ENCODE results near the gene PSG4.
"Not testable (repeated sequence)": the region's sequence is repeated elsewhere in the genome, so short reads cannot be mapped to it uniquely, and the experiment has no call there.

PSG4 gene

GRCh38 chr19:43205471-43206105, at the start of gene PSG4:
PSG4 (minus strand) TSS chr19:43205638; CDS start chr19:43205536, 102 bp downstream.
- DNase-seq (ENCODE audit: low read depth); in situ Hi-C loops (cut with HindIII; ENCODE audit: low sequenced_read_pairs); H3K4me3 ChIP-seq (ENCODE audit: low read depth, low read length): not testable (repeated sequence)

GRCh38 chr19:43251428-43251827, 46.0 kb upstream of the PSG4 start:
- H3K4me3 ChIP-seq (ENCODE audit: low read depth, low read length); DNase-seq (ENCODE audit: low read depth); in situ Hi-C loops (cut with HindIII; ENCODE audit: low sequenced_read_pairs): not testable (repeated sequence)

- in situ Hi-C loops (cut with HindIII; ENCODE audit: low sequenced_read_pairs); DNase-seq (ENCODE audit: low read depth); H3K4me3 ChIP-seq (ENCODE audit: low read depth, low read length): not testable (repeated sequence)
Observed at GRCh38 chr19:43250296-43250695, 44.9 kb upstream of the PSG4 start.

- in situ Hi-C loops (cut with HindIII; ENCODE audit: low sequenced_read_pairs); DNase-seq (ENCODE audit: low read depth); H3K4me3 ChIP-seq (ENCODE audit: low read depth, low read length): not testable (repeated sequence)
Observed at GRCh38 chr19:43248635-43249002, 43.2 kb upstream of the PSG4 start.

GRCh38 chr19:43247243-43247880, 41.9 kb upstream of the PSG4 start:
- in situ Hi-C loops (cut with HindIII; ENCODE audit: low sequenced_read_pairs); H3K4me3 ChIP-seq (ENCODE audit: low read depth, low read length); DNase-seq (ENCODE audit: low read depth): not testable (repeated sequence)

GRCh38 chr19:43245848-43246247, 40.4 kb upstream of the PSG4 start:
- in situ Hi-C loops (cut with HindIII; ENCODE audit: low sequenced_read_pairs); DNase-seq (ENCODE audit: low read depth): not testable (repeated sequence)

GRCh38 chr19:43242211-43242610, 36.8 kb upstream of the PSG4 start:
- H3K4me3 ChIP-seq (ENCODE audit: low read depth, low read length); in situ Hi-C loops (cut with HindIII; ENCODE audit: low sequenced_read_pairs); DNase-seq (ENCODE audit: low read depth): not testable (repeated sequence)

More at GRCh38 chr19:43245848-43246247, 40.4 kb upstream of the PSG4 start:
- H3K4me3 ChIP-seq (ENCODE audit: low read depth, low read length), result not testable (repeated sequence)

- H3K4me3 ChIP-seq (ENCODE audit: low read depth, low read length); in situ Hi-C loops (cut with HindIII; ENCODE audit: low sequenced_read_pairs); DNase-seq (ENCODE audit: low read depth): not testable (repeated sequence)
Observed at GRCh38 chr19:43238213-43238612, 32.8 kb upstream of the PSG4 start.

GRCh38 chr19:43235686-43236085, 30.2 kb upstream of the PSG4 start:
- DNase-seq (ENCODE audit: low read depth); H3K4me3 ChIP-seq (ENCODE audit: low read depth, low read length); in situ Hi-C loops (cut with HindIII; ENCODE audit: low sequenced_read_pairs): not testable (repeated sequence)

- DNase-seq (ENCODE audit: low read depth), result no peak
- no peak overlapping the region for H3K4me3 ChIP-seq (ENCODE audit: low read depth, low read length)
- TF ChIP-seq CTCF (IDR thresholded peaks at IDR 0.05; ENCODE audit: low read depth, low read length, missing control alignments), result peak; percentile 7
- in situ Hi-C loops (cut with HindIII; ENCODE audit: low sequenced_read_pairs), result no loop called here
Observed at GRCh38 chr19:43229315-43229714, 23.9 kb upstream of the PSG4 start.

- in situ Hi-C loops (cut with HindIII; ENCODE audit: low sequenced_read_pairs), result not testable (repeated sequence)
Observed at GRCh38 chr19:43228730-43229129, 23.3 kb upstream of the PSG4 start.

GRCh38 chr19:43226986-43227385, 21.5 kb upstream of the PSG4 start:
- H3K4me3 ChIP-seq (ENCODE audit: low read depth, low read length); DNase-seq (ENCODE audit: low read depth); in situ Hi-C loops (cut with HindIII; ENCODE audit: low sequenced_read_pairs): not testable (repeated sequence)

More at GRCh38 chr19:43228730-43229129, 23.3 kb upstream of the PSG4 start:
- H3K4me3 ChIP-seq (ENCODE audit: low read depth, low read length); DNase-seq (ENCODE audit: low read depth): not testable (repeated sequence)
